PC-3 (cell line): Measurements from ENCODE around the gene RAB33B. TPM values are rescaled to one million over a fixed set of nuclear protein-coding genes. Genes with fewer than 3 reads are reported as not detected.

ENCODE experiments used
- ATAC-seq: fragments of 200-7000 bp; cut with Tn5 transposase; 2 replicates; pipeline ENCODE4 v1.9.1; 2020; ENCODE audit warnings: mild to moderate bottlenecking, moderate library complexity
- BruUV-seq: library from RNA; stranded (reverse); fragments of 400-500 nt; replicated peaks from 2 replicates; lab custom pipeline; 2021; lab: Mats Ljungman, UMichigan
- CTCF ChIA-PET: fragments of 300-600 bp; sonication (Branson Sonifier 250); formaldehyde crosslinking; loops from one replicate; lab custom pipeline; 2022; ENCODE audit warnings: antibody characterized with exemption; lab: Charles Lee
- POLR2A ChIA-PET: fragments of 300-600 bp; sonication (Branson Sonifier 250); formaldehyde crosslinking; loops from one replicate; lab custom pipeline; 2022; ENCODE audit warnings: antibody characterized with exemption; ENCODE audit not compliant: unreplicated experiment; lab: Charles Lee
- DNase-seq: peaks from one replicate; pipeline ENCODE4 v3.0.0-alpha.2; 2015
- H2AFZ ChIP-seq: fragments of 300-600 bp; sonication (generic); 2 replicates; pipeline ENCODE4 v1.6.0; 2016; ENCODE audit warnings: antibody characterized with exemption, low read length
- H3F3A ChIP-seq: fragments of 300-600 bp; sonication (generic); one replicate; pipeline ENCODE4 v1.6.0; 2017; ENCODE audit warnings: antibody characterized with exemption, low read length, control low read depth, mild to moderate bottlenecking; ENCODE audit not compliant: unreplicated experiment
- H3K27ac ChIP-seq: fragments of 300-600 bp; sonication (generic); 2 replicates; pipeline ENCODE4 v1.5.1; 2016; ENCODE audit warnings: mild to moderate bottlenecking, low read length
- H3K27me3 ChIP-seq: fragments of 300-600 bp; sonication (generic); 2 replicates; pipeline ENCODE4 v1.6.1; 2016; ENCODE audit warnings: low read length, mixed read lengths
- H3K36me3 ChIP-seq: fragments of 300-600 bp; sonication (generic); 2 replicates; pipeline ENCODE4 v1.6.1; 2016; ENCODE audit warnings: low read depth, mixed run types, low read length, mixed read lengths
- H3K4me1 ChIP-seq: fragments of 300-600 bp; sonication (generic); 2 replicates; pipeline ENCODE4 v1.5.1; 2016; ENCODE audit warnings: low read length; ENCODE audit not compliant: insufficient read depth
- H3K4me2 ChIP-seq: fragments of 300-600 bp; sonication (generic); 2 replicates; pipeline ENCODE4 v1.6.0; 2016; ENCODE audit warnings: low read length
- H3K4me3 ChIP-seq: fragments of 300-600 bp; sonication (generic); 2 replicates; pipeline ENCODE4 v1.5.1; 2016; ENCODE audit warnings: mild to moderate bottlenecking, low read length, mixed read lengths
- H3K79me2 ChIP-seq: fragments of 300-600 bp; sonication (generic); 2 replicates; pipeline ENCODE4 v1.6.1; 2017; ENCODE audit warnings: low read length, mixed read lengths
- H3K9ac ChIP-seq: fragments of 300-600 bp; sonication (generic); 2 replicates; pipeline ENCODE4 v1.6.0; 2016; ENCODE audit warnings: mild to moderate bottlenecking, low read length
- H3K9me2 ChIP-seq: fragments of 300-600 bp; sonication (generic); replicated peaks from 2 replicates; pipeline ENCODE4 v1.6.1; 2016; ENCODE audit warnings: mixed run types, low read length, mixed read lengths
- H3K9me3 ChIP-seq: fragments of 300-600 bp; sonication (generic); 2 replicates; pipeline ENCODE4 v1.6.1; 2016; ENCODE audit warnings: low read length, mixed read lengths
- H4K20me1 ChIP-seq: fragments of 300-600 bp; sonication (generic); 2 replicates; pipeline ENCODE4 v1.6.1; 2016; ENCODE audit warnings: low read length, mixed read lengths
- EZH2 ChIP-seq: fragments of 300-600 bp; sonication (generic); IDR thresholded peaks from one replicate; pipeline ENCODE4 v1.6.1; 2017; ENCODE audit warnings: antibody characterized with exemption, mild to moderate bottlenecking, low read length; ENCODE audit not compliant: unreplicated experiment
- EZH2phosphoT487 ChIP-seq: fragments of 300-600 bp; sonication (generic); IDR thresholded peaks from 2 replicates; pipeline ENCODE4 v1.6.1; 2018; ENCODE audit warnings: mild to moderate bottlenecking, antibody characterized with exemption, low read length, borderline replicate concordance
- intact Hi-C: fragments of 100-400 bp; cut with micrococcal nuclease; formaldehyde crosslinking; loops from 2 replicates; pipeline ENCODE4 v1.9.0; 2023
- total RNA-seq: library from RNA; depleted of rRNA; stranded (reverse); fragments of >200 nt; gene quantifications from 2 replicates; pipeline ENCODE4 v1.2.3, GENCODE V29; 2014
- TF ChIP-seq, protein P1 (sequence below): fragments of 300-600 bp; sonication (generic); conservative IDR thresholded peaks from 2 replicates; pipeline ENCODE4 v1.5.1; 2017; ENCODE audit warnings: antibody characterized with exemption, low read depth, mild to moderate bottlenecking, low read length

Gene RAB33B
- total RNA-seq, 1 experiment from 2014 or later: 4.4 TPM

DNA sequence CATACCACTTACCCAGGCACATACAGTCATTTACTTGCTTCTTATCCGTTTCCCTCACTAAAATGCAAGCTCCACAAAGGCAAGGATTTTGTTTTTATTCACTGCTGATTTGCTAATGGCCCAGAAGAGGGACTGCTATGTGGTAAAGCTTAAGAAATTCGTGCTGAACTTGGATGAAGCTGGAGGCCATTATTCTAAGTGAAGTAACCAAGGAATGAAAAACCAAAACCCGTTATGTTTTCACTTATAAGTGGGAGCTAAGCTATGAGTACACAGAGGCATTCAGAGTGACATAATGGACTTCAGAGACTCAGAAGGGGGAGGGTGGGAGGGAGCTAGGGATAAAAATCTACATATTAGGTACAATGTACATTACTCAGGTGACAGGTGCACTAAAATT lies 47.2 kb downstream of the RAB33B start:
- DNase-seq: no peak
- no peak for ATAC-seq
- no peak overlapping the region for H2AFZ ChIP-seq
- intact Hi-C loops: no loop called here
- H3K79me2 ChIP-seq: no peaks in the 10 kb centered on the region
- no peaks in the 10 kb centered on the region for H3F3A ChIP-seq
- no peak overlapping the region for H3K27ac ChIP-seq
- H3K4me3 ChIP-seq: no peak overlapping the region
- no peak overlapping the region for H3K9ac ChIP-seq
- TF ChIP-seq EZH2 (no peak), EZH2phosphoT487 (no peak)
- TF ChIP-seq, protein P1, sequence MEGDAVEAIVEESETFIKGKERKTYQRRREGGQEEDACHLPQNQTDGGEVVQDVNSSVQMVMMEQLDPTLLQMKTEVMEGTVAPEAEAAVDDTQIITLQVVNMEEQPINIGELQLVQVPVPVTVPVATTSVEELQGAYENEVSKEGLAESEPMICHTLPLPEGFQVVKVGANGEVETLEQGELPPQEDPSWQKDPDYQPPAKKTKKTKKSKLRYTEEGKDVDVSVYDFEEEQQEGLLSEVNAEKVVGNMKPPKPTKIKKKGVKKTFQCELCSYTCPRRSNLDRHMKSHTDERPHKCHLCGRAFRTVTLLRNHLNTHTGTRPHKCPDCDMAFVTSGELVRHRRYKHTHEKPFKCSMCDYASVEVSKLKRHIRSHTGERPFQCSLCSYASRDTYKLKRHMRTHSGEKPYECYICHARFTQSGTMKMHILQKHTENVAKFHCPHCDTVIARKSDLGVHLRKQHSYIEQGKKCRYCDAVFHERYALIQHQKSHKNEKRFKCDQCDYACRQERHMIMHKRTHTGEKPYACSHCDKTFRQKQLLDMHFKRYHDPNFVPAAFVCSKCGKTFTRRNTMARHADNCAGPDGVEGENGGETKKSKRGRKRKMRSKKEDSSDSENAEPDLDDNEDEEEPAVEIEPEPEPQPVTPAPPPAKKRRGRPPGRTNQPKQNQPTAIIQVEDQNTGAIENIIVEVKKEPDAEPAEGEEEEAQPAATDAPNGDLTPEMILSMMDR: no peak
- no peaks in the 10 kb centered on the region for H3K4me1 ChIP-seq
- no TSS peak for BruUV-seq
- H3K27me3 ChIP-seq: no peaks in the 10 kb centered on the region
- no peaks in the 10 kb centered on the region for H3K9me3 ChIP-seq
- H3K4me2 ChIP-seq: no peak overlapping the region
- no peaks in the 10 kb centered on the region for H3K36me3 ChIP-seq
- H4K20me1 ChIP-seq: no peaks in the 10 kb centered on the region
- ChIA-PET CTCF (no interaction called here), POLR2A (no interaction called here)
- no peaks in the 10 kb centered on the region for H3K9me2 ChIP-seq

DNA sequence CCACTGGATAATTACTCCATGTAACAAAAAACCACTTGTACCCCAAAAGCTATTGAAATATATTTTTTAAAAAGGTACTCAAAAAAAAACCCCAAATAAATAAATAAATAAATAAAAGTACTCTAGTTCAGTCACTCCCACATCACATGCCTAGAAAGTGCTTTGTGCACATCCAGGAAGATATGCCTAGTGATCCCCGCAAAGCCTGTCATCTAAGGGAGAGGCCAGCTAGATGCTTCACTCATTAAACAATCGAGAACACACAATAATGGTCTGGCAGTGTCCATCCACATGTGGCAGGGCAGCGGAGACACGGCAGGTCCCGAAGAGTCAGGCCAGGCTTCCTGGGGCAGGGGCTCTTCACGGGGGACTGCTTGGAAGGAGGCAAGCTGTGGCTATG lies 47.6 kb downstream of the RAB33B start:
- Histone ChIP-seq H3K9ac (no peak overlapping the region), H3K4me1 (no peaks in the 10 kb centered on the region), H2AFZ (no peak overlapping the region), H3K36me3 (no peaks in the 10 kb centered on the region), H3K9me3 (no peaks in the 10 kb centered on the region), H3K79me2 (no peaks in the 10 kb centered on the region), H3K9me2 (no peaks in the 10 kb centered on the region), H3K4me3 (no peak overlapping the region), H3K4me2 (no peak overlapping the region), H4K20me1 (no peaks in the 10 kb centered on the region), H3K27me3 (no peaks in the 10 kb centered on the region), H3K27ac (no peak overlapping the region), H3F3A (no peaks in the 10 kb centered on the region)
- ChIA-PET POLR2A (no interaction called here), CTCF (no interaction called here)
- BruUV-seq: no TSS peak
- ATAC-seq (no peak), DNase-seq (no peak)
- TF ChIP-seq EZH2phosphoT487 (no peak), EZH2 (no peak)
- TF ChIP-seq, protein P1: no peak
- intact Hi-C loops: no loop called here

DNA sequence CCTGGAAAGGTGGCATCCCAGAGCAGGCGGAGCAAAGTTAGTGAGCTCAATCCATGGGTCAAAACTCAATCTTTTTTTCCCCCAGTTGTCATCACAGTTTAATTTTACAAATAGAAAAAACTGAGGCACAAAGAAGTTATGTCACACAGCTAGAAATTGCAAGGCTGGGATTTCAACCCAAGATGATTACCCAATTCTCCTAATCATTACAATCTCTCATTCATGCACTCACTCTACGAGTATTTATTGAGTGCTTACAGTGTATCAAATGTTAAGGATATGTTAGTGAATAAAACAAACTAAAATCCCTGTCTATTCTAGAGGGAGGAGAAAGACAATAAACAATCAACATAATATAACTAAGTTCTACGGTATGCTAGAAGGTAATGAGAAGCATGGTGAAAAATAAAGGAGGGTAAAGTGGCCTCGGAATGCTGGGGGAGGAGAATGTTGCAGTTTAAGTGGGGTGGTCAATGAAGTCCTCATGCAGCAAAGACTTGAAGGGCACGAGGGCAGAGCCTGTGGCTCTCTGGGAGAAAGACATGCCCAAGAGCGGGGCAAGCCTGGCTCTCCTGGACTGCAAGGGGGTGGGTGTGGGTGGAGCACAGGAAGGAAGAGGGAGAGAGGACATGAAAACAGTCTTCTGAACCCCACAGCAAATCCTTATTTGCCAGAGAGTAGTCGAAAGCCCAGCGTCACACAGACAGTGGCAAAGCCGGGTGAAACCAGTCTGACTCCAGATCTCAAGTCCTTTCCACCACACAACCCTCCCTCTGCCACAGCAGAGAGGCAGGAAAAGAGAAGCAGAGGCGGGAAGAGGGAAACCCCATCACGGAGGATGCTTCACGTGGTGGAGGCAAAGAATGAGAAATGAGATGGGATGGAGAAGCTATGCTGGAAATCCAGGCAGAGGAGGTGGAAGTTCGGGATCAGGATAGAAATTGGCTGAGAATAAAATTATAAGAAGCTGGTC lies 48.3 kb downstream of the RAB33B start:
- POLR2A ChIA-PET: no interaction called here
- Histone ChIP-seq H3K79me2 (no peaks in the 10 kb centered on the region), H3K4me3 (no peak overlapping the region), H3K27me3 (no peaks in the 10 kb centered on the region), H3K9me2 (no peaks in the 10 kb centered on the region), H3K27ac (no peak overlapping the region), H3K36me3 (no peaks in the 10 kb centered on the region), H3K9ac (no peak overlapping the region), H3K4me2 (no peak overlapping the region), H4K20me1 (no peaks in the 10 kb centered on the region), H2AFZ (no peak overlapping the region), H3K4me1 (no peaks in the 10 kb centered on the region), H3K9me3 (no peaks in the 10 kb centered on the region), H3F3A (no peaks in the 10 kb centered on the region)
- ATAC-seq: no peak
- intact Hi-C loops: no loop called here
- no peak for DNase-seq
- TF ChIP-seq EZH2phosphoT487 (no peak), EZH2 (no peak)
- TF ChIP-seq, protein P1: no peak
- BruUV-seq: no TSS peak
- CTCF ChIA-PET: no interaction called here
